Left cardiac atrium (tissue), 4 donors: Measurements from ENCODE around the gene ADH5. TPM values are rescaled to one million over a fixed set of nuclear protein-coding genes. Genes with fewer than 3 reads are reported as not detected.
"Not testable (repeated sequence)": the region's sequence is repeated elsewhere in the genome, so short reads cannot be mapped to it uniquely, and the experiment has no call there.

Experiments used
- ATAC-seq, 2 donors: fragments of 200-7000 bp; cut with Tn5 transposase; one replicate each; pipeline ENCODE4 v1.9.1; 2020; ENCODE audit warnings: mild to moderate bottlenecking in 2 of 2, moderate library complexity in 2 of 2
- DNase-seq: peaks from one replicate; pipeline ENCODE4 v3.0.0-alpha.2; 2020
- intact Hi-C, 2 donors: fragments of 100-400 bp; cut with DNase I; formaldehyde crosslinking; loops; one replicate each; pipeline versions ENCODE4 v1.14.1 to v1.15.1; 2022 to 2023
- long read RNA-seq: library from polyadenylated mRNA; unstranded; transcript quantifications from one replicate; pipeline ENCODE4 v2.0.0, GENCODE V29; 2021
- total RNA-seq, 2 donors: library from RNA; stranded (reverse); fragmentation: NEBNext Ultra II Directional; extraction: Animal tissue kit (Norgen Biotek cat#: 25700); gene quantifications; one replicate each; pipeline ENCODE4 v1.2.1, GENCODE V29; 2021
- donor health status: DM: no; HTN: yes; CAD: no.
- donor health status: DM: no; HTN: yes; CAD: no; lungs with severe emphysema.
- donor health status: DM: yes; HTN: yes; CAD: no.
- donor health status: Dilated cardiomyopathy.

ADH5 gene
- total RNA-seq, result 100 to 1,000 TPM; 119 to 136 TPM
- long read RNA-seq, transcript ADH5-201 (9 exons, 2,615 nt), result major isoform, 84 of 92 reads
- long read RNA-seq, partial matches to known transcripts, result 3 of 92 reads
- long read RNA-seq, other reads (novel, unspliced or antisense), result 4 of 92 reads

- ATAC-seq (peak; percentile 98 to 100), DNase-seq (peak; percentile 94)
- intact Hi-C loops, result no loop called here
Measured at GRCh38 chr4:99088481-99089365, at the start of gene ADH5. TSS of gene ADH5 (minus strand) at chr4:99088788. CDS start at chr4:99088700, 88 bp downstream.

- DNase-seq (no peak), ATAC-seq (no peak)
- intact Hi-C loops, result no loop called here
Measured at GRCh38 chr4:99136329-99136728, 47.7 kb upstream of the ADH5 start.

- DNase-seq (no peak), ATAC-seq (no peak)
- intact Hi-C loops, result no loop called here
Measured at GRCh38 chr4:99135541-99136162, 47.1 kb upstream of the ADH5 start.

GRCh38 chr4:99134586-99134985, 46.0 kb upstream of the ADH5 start:
- ATAC-seq (no peak), DNase-seq (no peak)
- intact Hi-C loops, result no loop called here

- ATAC-seq (no peak), DNase-seq (no peak)
- intact Hi-C loops, result no loop called here
Measured at GRCh38 chr4:99131378-99131777, 42.8 kb upstream of the ADH5 start.

GRCh38 chr4:99126376-99126775, 37.8 kb upstream of the ADH5 start:
- DNase-seq (no peak), ATAC-seq (no peak)
- intact Hi-C loops, result no loop called here

GRCh38 chr4:99121008-99121407, 32.4 kb upstream of the ADH5 start:
- ATAC-seq, result no peak
- DNase-seq, result no peak
- intact Hi-C loops, result no loop called here

GRCh38 chr4:99120501-99120900, 31.9 kb upstream of the ADH5 start:
- DNase-seq (no peak), ATAC-seq (no peak)
- intact Hi-C loops, result no loop called here

- DNase-seq (no peak), ATAC-seq (no peak)
- intact Hi-C loops, result loop anchor here in 1 of 2 donors (1.0 kb wide), 1 partner anchor 287 kb away; no protein-coding TSS in a partner anchor
Measured at GRCh38 chr4:99117876-99118693, 29.5 kb upstream of the ADH5 start.

- DNase-seq, ATAC-seq, intact Hi-C loops: not testable (repeated sequence)
Measured at GRCh38 chr4:99117122-99117841, 28.7 kb upstream of the ADH5 start.

GRCh38 chr4:99109286-99109685, 20.7 kb upstream of the ADH5 start:
- ATAC-seq, intact Hi-C loops, DNase-seq: not testable (repeated sequence)

- ATAC-seq, result no peak
- intact Hi-C loops, result no loop called here
- DNase-seq, result no peak
Measured at GRCh38 chr4:99104153-99104552, 15.6 kb upstream of the ADH5 start.

- DNase-seq, result no peak
- ATAC-seq, result no peak
- intact Hi-C loops, result no loop called here
Measured at GRCh38 chr4:99103166-99103565, 14.6 kb upstream of the ADH5 start.

GRCh38 chr4:99102634-99103033, 14.0 kb upstream of the ADH5 start:
- DNase-seq (no peak), ATAC-seq (no peak)
- intact Hi-C loops, result no loop called here

GRCh38 chr4:99100876-99101275, 12.3 kb upstream of the ADH5 start:
- DNase-seq (no peak), ATAC-seq (no peak)
- intact Hi-C loops, result no loop called here

GRCh38 chr4:99099814-99100213, 11.2 kb upstream of the ADH5 start:
- intact Hi-C loops, DNase-seq, ATAC-seq: not testable (repeated sequence)

GRCh38 chr4:99099311-99099710, 10.7 kb upstream of the ADH5 start:
- intact Hi-C loops, result no loop called here
- ATAC-seq, result no peak
- DNase-seq, result no peak

- intact Hi-C loops, ATAC-seq, DNase-seq: not testable (repeated sequence)
Measured at GRCh38 chr4:99091841-99092240, 3.3 kb upstream of the ADH5 start.

GRCh38 chr4:99091216-99091575, 2.6 kb upstream of the ADH5 start:
- intact Hi-C loops, result no loop called here
- no peak for ATAC-seq
- DNase-seq, result no peak
